Nephron (organoid): ENCODE data around the gene CWC25.

Experiments
- H3K27ac Mint-ChIP-seq, 3 experiments: 2 replicates each; pipeline ENCODE4 v1.8.0; 2020; ENCODE audit warnings: mixed read lengths in 3 of 3, mild to moderate bottlenecking in 2 of 3, moderate library complexity in 1 of 3
- H3K27me3 Mint-ChIP-seq: 2 replicates; pipeline ENCODE4 v1.8.0; 2021; ENCODE audit warnings: low read depth, mild to moderate bottlenecking, moderate library complexity, mixed read lengths
- H3K36me3 Mint-ChIP-seq: 2 replicates; pipeline ENCODE4 v1.8.0; 2020; ENCODE audit warnings: low read depth, mixed read lengths
- H3K4me1 Mint-ChIP-seq: 2 replicates; pipeline ENCODE4 v1.8.0; 2020; ENCODE audit warnings: mixed read lengths
- H3K4me3 Mint-ChIP-seq, 3 experiments: 2 replicates each; pipeline ENCODE4 v1.8.0; 2020; ENCODE audit warnings: mild to moderate bottlenecking in 3 of 3, mixed read lengths in 3 of 3, moderate library complexity in 2 of 3
- H3K9me3 Mint-ChIP-seq: 2 replicates; pipeline ENCODE4 v1.8.0; 2020; ENCODE audit warnings: mixed read lengths
- CTCF ChIP-seq, 3 experiments: fragments of 200-600 bp; sonication (generic); IDR thresholded peaks; one replicate each; pipeline ENCODE4 v1.5.0; 2021; ENCODE audit warnings: antibody characterized with exemption in 3 of 3; ENCODE audit not compliant: unreplicated experiment in 3 of 3

CWC25 gene

GRCh38 chr17:38761612-38762011, 63.5 kb downstream of the CWC25 start:
- Mint-ChIP-seq H3K4me3 (no peak overlapping the region), H3K36me3 (peaks cover 63% of the 10 kb centered on the region), H3K27me3 (no peaks in the 10 kb centered on the region), H3K27ac (no peak overlapping the region), H3K9me3 (no peaks in the 10 kb centered on the region), H3K4me1 (no peaks in the 10 kb centered on the region)
- TF ChIP-seq CTCF (IDR thresholded peaks at IDR 0.05; ENCODE audit: unreplicated experiment in 3 of 3) = peak in 1 of 3 experiments; percentile 26

GRCh38 chr17:38753071-38753506, 72.0 kb downstream of the CWC25 start:
- Mint-ChIP-seq H3K27ac (peak overlapping the region in 1 of 3 experiments; percentile 55), H3K4me1 (peaks cover 19% of the 10 kb centered on the region), H3K9me3 (no peaks in the 10 kb centered on the region), H3K4me3 (peak overlapping the region; percentile 93 to 95 (median 93)), H3K36me3 (peaks cover 18% of the 10 kb centered on the region), H3K27me3 (no peaks in the 10 kb centered on the region)
- no peak for TF ChIP-seq CTCF (IDR thresholded peaks at IDR 0.05; ENCODE audit: unreplicated experiment in 3 of 3)

- Mint-ChIP-seq H3K27me3 (no peaks in the 10 kb centered on the region), H3K9me3 (no peaks in the 10 kb centered on the region), H3K27ac (peak within 1 kb of the TSS; percentile 55 to 82 (median 78)), H3K36me3 (peaks cover 18% of the 10 kb centered on the region), H3K4me1 (peaks cover 19% of the 10 kb centered on the region), H3K4me3 (peak within 1 kb of the TSS; percentile 93 to 95 (median 93))
- no peak for TF ChIP-seq CTCF (IDR thresholded peaks at IDR 0.05; ENCODE audit: unreplicated experiment in 3 of 3)
These were observed 72.6 kb downstream of the CWC25 start, which contains the start of gene PSMB3 for GRCh38 chr17:38752308-38753070. PSMB3 (plus strand) TSS chr17:38752741; CDS start chr17:38752827, 86 bp downstream.

- no peaks in the 10 kb centered on the region for H3K9me3 Mint-ChIP-seq
- TF ChIP-seq CTCF (IDR thresholded peaks at IDR 0.05; ENCODE audit: unreplicated experiment in 3 of 3) = no peak
- peaks cover 19% of the 10 kb centered on the region for H3K4me1 Mint-ChIP-seq
- peak overlapping the region; percentile 93 to 95 (median 93) for H3K4me3 Mint-ChIP-seq
- no peaks in the 10 kb centered on the region for H3K27me3 Mint-ChIP-seq
- peak overlapping the region; percentile 55 to 82 (median 78) for H3K27ac Mint-ChIP-seq
- peaks cover 18% of the 10 kb centered on the region for H3K36me3 Mint-ChIP-seq
These were observed 73.3 kb downstream of the CWC25 start for GRCh38 chr17:38751808-38752307.

GRCh38 chr17:38751144-38751807, 73.8 kb downstream of the CWC25 start:
- no peaks in the 10 kb centered on the region for H3K27me3 Mint-ChIP-seq
- H3K36me3 Mint-ChIP-seq = peaks cover 19% of the 10 kb centered on the region
- no peaks in the 10 kb centered on the region for H3K9me3 Mint-ChIP-seq
- H3K27ac Mint-ChIP-seq = peak overlapping the region; percentile 55 to 82 (median 80)
- TF ChIP-seq CTCF (IDR thresholded peaks at IDR 0.05; ENCODE audit: unreplicated experiment in 3 of 3) = no peak
- H3K4me3 Mint-ChIP-seq = peak overlapping the region; percentile 93 to 95 (median 93)
- H3K4me1 Mint-ChIP-seq = peaks cover 24% of the 10 kb centered on the region
